ENCODE measurements around the gene ELAVL4.

Gene ELAVL4

GRCh38 chr1:50108497-50109059 lies at the start of gene ELAVL4:
Gene ELAVL4, plus strand, starts transcription at chr1:50108920. Its CDS starts 270 bp downstream, at chr1:50109190.
- no peak for DNase-seq

- no peak for DNase-seq
Observed at GRCh38 chr1:50060279-50060678, 48.4 kb upstream of the ELAVL4 start.

GRCh38 chr1:50066806-50067205 lies 41.9 kb upstream of the ELAVL4 start:
- no peak for DNase-seq

GRCh38 chr1:50074931-50075330 lies 33.8 kb upstream of the ELAVL4 start:
- no peak for DNase-seq

GRCh38 chr1:50077273-50077672 lies 31.4 kb upstream of the ELAVL4 start:
- no peak for DNase-seq

GRCh38 chr1:50080904-50081586 lies 27.7 kb upstream of the ELAVL4 start:
- DNase-seq, result no peak

- no peak for DNase-seq
Observed at GRCh38 chr1:50084389-50084788, 24.3 kb upstream of the ELAVL4 start.

- DNase-seq, result no peak
Observed at GRCh38 chr1:50091068-50091467, 17.7 kb upstream of the ELAVL4 start.

GRCh38 chr1:50095716-50096115 lies 13.0 kb upstream of the ELAVL4 start:
- no peak for DNase-seq

- DNase-seq, result no peak
Observed at GRCh38 chr1:50097021-50097679, 11.6 kb upstream of the ELAVL4 start.

GRCh38 chr1:50097791-50098190 lies 10.9 kb upstream of the ELAVL4 start:
- no peak for DNase-seq

- no peak for DNase-seq
Observed at GRCh38 chr1:50098591-50099021, 10.1 kb upstream of the ELAVL4 start.

GRCh38 chr1:50099654-50100053 lies 9.1 kb upstream of the ELAVL4 start:
- no peak for DNase-seq

GRCh38 chr1:50103615-50104081 lies 5.1 kb upstream of the ELAVL4 start:
- DNase-seq, result no peak

- no peak for DNase-seq
Observed at GRCh38 chr1:50105433-50105832, 3.3 kb upstream of the ELAVL4 start.

- no peak for DNase-seq
Observed at GRCh38 chr1:50106095-50106761, 2.5 kb upstream of the ELAVL4 start.

- no peak for DNase-seq
Observed at GRCh38 chr1:50109116-50109515, 396 bp downstream of the ELAVL4 start.

- DNase-seq, result no peak
Observed at GRCh38 chr1:50109647-50110075, 941 bp downstream of the ELAVL4 start.

GRCh38 chr1:50110151-50110550 lies 1.4 kb downstream of the ELAVL4 start:
- no peak for DNase-seq

GRCh38 chr1:50110656-50111055 lies 1.9 kb downstream of the ELAVL4 start:
- no peak for DNase-seq

- no peak for DNase-seq
Observed at GRCh38 chr1:50111503-50111902, 2.8 kb downstream of the ELAVL4 start.

GRCh38 chr1:50112193-50112592 lies 3.5 kb downstream of the ELAVL4 start:
- no peak for DNase-seq

GRCh38 chr1:50123071-50123470 lies 14.4 kb downstream of the ELAVL4 start:
- no peak for DNase-seq
